GM18526 (cell line): Measurements from ENCODE around the gene SPDYC.

Experiments
- POLR2A ChIP-seq: IDR thresholded peaks from 3 replicates; pipeline ENCODE4 v1.6.1; 2011; ENCODE audit not compliant: insufficient read length; ENCODE audit errors: extremely low read depth

Gene SPDYC

GRCh38 chr11:65170058-65170534, at the start of gene SPDYC:
Gene SPDYC (plus strand): TSS chr11:65170233. CDS start chr11:65171358, 1,125 bp downstream.
- no peak for TF ChIP-seq POLR2A

DNA sequence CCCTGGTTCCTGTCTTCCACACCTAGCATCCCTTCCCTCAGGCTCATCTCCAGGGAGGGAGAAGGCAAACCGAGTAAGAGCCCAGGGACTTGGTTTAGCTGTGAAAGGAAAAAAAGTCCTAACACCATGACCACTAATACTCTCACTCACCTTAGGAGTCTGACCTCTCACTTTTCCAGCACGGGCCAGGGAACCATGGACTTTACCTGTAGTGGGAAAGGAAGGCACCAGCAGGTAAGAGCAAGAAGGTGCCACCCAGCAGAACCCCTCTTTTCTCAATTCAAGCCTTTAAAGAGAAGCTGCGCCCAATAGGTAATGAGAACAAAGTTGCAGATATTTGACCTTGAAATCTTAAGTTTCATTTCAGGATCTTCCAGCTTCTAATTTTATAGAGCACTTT, 49.2 kb upstream of the SPDYC start:
- TF ChIP-seq POLR2A = no peak

DNA sequence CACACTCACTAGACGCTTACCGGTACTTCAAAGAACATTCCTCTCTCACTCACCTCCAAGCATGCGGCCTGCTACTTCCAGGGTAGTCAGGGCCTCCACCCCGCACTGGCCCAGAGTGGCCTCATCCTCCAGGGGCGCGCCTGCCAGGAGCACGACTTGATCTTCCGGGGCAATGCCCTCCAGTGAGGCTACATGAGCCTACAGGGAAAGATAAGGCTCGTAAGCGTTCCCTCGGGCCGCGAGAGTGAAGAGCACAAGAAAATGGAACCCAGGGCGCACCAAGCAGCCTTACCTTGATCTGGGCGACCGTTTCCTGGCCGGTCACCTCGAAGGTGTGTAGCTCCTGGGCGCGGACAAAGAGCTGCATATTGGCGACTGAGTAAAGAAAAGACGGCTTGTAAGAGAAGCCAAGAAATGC, 48.6 kb upstream of the SPDYC start:
- no peak for TF ChIP-seq POLR2A

GRCh38 chr11:65121865-65122696, 48.0 kb upstream of the SPDYC start, which contains the start of the genes FAU and MRPL49:
Gene FAU (minus strand): TSS chr11:65122134. CDS start chr11:65121813, 321 bp downstream.
Gene MRPL49 (plus strand): TSS chr11:65122321. CDS start chr11:65122347, 26 bp downstream.
- peak; percentile 90 for TF ChIP-seq POLR2A

- no peak for TF ChIP-seq POLR2A
Measured at GRCh38 chr11:65124480-65125196, 45.4 kb upstream of the SPDYC start.

DNA sequence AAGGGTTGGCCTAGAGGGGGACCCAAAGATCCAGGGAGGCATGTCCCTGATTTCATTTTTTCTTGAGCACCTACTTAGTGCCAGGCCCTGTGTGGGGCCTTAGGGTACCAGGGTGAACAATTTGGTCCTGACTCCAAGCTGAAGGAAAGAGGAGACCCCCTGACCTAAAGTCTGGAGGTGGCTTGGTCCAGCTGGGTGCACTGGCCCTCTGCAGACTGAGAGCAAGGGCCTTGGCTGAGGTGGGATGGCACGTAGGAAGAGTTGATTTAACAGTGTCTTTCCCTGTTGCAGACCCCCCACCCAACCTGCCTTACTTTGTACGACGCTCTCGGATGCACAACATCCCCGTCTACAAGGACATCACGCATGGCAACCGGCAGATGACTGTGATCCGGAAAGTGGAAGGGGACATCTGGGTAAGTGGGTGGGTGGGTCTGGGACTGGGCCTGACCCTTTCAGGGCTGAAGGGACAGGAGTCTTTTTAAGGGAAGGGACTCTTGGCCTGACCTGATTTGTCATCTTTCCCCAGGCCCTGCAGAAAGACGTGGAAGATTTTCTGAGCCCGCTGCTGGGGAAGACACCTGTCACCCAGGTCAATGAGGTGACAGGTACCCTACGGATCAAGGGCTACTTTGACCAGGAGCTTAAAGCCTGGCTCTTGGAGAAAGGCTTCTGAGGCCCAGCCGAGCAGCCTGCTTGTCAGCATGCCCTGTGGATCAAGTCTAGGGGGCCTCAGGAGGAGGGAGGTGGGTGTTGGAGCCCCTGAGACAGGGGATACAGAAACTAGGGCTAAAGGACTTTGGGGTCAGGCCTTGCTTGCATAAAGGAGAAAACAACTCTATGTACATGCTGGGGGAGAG, 44.6 kb upstream of the SPDYC start:
- no peak for TF ChIP-seq POLR2A

GRCh38 chr11:65126624-65127274, 43.3 kb upstream of the SPDYC start:
- TF ChIP-seq POLR2A = peak; percentile 17

DNA sequence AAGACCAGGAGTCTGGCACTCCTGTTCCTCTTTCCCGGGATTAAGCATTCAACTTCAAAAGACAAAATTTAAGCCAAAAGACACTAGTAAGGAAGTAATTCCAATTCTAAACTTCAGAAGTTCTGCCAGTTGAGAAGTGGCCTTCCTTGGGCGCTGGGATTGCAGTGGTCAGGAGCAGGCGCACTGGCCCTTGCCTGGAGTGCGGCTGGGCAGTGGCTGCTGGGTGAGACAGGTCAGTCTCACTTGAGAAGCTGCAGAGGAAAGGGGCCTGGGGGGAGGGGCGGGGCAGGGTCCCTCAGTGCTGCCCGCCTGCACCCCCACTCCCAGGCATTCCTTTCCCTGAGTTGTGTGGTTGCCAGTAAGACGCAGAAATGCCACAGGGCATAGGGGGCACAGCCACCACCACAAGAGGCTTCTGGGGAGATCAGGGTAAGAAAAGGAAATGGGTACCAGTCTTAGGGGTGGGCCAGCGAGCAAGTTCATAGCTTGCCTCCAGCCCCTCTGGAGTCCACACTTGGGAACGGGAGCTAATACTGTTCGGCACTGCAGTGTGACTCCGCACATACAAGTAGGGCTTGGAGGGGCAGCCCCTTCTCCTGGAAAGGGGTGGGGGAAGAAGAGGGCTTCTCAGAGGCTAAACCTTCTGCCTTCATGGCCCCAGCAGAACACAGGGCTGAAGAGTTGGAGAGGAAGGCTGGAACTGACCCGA, 42.4 kb upstream of the SPDYC start:
- TF ChIP-seq POLR2A = no peak

DNA sequence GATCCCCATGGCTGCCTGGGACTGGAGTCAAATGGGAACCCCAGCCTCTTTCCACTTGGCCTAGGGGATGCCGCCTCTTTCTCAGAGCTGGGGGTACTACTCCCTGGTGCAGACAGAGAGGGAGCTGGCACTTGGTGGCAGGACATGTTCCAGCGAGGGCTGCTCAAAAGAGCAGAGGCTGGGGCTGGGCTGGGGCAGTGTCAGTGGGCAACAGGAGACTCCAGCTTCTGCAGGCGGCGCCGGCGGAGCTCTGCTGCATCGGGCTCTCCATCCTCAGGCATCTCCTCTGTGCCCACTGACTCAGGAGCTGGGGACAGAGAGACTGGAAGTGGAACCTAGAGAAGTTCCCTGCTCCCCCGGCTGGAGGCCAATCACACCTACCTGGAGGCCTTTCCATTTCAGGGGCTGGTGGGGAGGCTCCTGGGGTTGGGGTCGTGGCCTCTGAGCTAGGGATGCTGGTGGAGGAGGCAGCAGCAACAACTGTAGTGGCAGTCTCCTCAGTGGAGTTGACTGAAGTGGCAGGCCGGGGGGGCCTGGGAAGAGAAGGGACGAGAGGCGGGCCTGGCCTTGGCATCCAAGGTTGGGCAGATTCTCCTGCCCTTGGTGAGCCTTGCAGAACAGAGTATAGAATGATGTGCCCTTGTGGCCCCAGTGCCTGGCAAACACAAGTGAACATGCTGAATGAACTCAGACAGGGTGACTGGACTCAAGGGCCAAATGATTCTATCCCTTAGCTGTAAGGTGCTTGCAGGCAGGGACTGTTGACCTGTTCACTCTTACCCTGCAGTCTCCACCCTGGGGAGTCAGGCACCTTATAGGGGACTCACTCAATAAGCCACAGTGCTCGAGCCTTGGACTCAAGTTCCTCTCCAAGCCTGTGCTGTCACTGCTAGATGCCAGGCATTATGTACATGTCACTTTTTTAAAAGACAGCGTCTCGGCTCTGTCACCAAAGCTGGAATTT, 41.6 kb upstream of the SPDYC start:
- no peak for TF ChIP-seq POLR2A

- no peak for TF ChIP-seq POLR2A
Measured at GRCh38 chr11:65129649-65130441, 40.2 kb upstream of the SPDYC start.

DNA sequence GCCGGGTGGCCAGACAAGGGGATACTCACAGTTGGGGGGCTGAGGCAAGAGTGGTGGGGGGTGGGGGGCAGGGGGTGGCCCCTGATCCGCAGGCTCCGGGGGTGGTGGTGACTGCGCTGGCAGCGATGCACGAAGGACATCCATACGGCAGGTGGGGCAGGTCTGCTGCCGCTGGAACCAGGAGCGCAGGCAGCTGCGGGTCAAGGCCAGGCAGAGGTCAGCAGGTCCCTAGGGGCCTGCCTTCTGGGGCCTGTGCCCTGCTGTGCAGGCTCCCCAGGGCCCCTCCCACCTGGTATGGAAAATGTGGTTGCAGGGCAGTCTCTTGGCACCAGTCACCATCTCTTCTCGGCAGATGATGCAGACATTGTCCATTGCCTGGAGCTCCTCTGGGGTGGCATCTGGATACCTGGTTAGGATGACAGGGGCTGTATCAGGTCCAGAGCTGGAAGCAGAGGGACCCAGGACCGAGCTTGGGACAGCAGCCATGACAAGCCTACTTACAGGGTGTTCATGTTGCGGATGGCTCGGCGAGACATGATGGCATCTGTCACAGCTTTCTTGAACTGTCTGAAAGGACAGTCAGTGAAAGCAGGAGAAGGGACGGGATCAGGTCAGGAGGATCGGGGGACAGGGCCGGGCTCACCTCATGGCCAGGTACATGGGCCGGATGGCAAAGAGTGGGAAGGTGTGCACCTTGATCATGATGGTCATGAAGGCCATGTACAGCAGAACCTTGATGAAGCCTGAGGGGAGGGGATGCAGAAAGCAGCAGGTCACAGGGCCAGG, 39.2 kb upstream of the SPDYC start:
- no peak for TF ChIP-seq POLR2A

DNA sequence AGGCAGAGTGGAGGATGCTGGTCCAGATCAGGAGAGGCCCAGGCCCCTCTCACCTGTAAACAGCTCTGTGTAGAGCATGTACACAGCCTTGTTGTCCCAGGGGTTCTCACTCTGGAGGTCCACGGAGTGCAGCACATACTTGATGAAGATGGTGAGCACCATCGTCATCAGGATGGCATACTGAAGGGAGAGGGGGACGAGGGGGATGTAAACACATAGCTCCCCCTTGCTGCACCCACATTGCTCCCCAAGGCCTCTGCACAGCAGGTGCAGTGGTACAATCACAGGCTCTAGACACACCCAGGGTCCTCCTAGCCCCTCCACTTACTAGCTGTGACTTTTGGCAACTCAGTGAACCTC, 38.6 kb upstream of the SPDYC start:
- no peak for TF ChIP-seq POLR2A

DNA sequence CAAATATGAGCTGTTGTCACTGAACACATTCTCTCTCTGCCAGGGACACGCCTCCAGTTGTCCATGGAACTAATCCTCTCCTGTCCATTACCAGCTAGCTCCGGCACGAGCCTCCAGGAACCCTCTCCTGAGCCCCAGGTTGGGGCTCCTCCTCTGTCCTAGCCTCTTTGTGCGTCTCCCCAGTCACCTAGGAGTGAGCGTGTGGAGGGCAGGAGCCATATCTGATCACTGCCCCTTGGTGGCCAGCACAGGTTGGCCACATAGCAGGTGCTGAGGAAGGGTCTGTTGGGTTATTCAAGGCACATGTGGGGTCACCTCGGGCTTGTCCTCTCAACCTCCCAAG, 38.2 kb upstream of the SPDYC start:
- no peak for TF ChIP-seq POLR2A
